ENCODE results near the gene TSPAN4.

The TSPAN4 gene

GRCh38 chr11:842370-843002 lies at the start of gene TSPAN4, which contains the start of gene POLR2L:
TSS of gene TSPAN4 (plus strand) at chr11:842852. CDS start at chr11:850305, 7,453 bp downstream.
TSS of gene POLR2L (minus strand) at chr11:842529. CDS start at chr11:842508, 21 bp downstream.
- DNase-seq, result peak; percentile 74

- DNase-seq, result peak; percentile 30
Measured at GRCh38 chr11:792873-793272, 49.8 kb upstream of the TSPAN4 start.

GRCh38 chr11:793556-793955 lies 49.1 kb upstream of the TSPAN4 start:
- no peak for DNase-seq

GRCh38 chr11:794013-794765 lies 48.5 kb upstream of the TSPAN4 start:
- DNase-seq, result no peak

GRCh38 chr11:794766-795633 lies 47.7 kb upstream of the TSPAN4 start:
- peak; percentile 35 for DNase-seq

GRCh38 chr11:795634-796564 lies 46.8 kb upstream of the TSPAN4 start:
- peak; percentile 65 for DNase-seq

GRCh38 chr11:796565-797295 lies 45.9 kb upstream of the TSPAN4 start:
- no peak for DNase-seq

GRCh38 chr11:797296-798092 lies 45.2 kb upstream of the TSPAN4 start:
- DNase-seq, result peak; percentile 64

GRCh38 chr11:798093-798713 lies 44.4 kb upstream of the TSPAN4 start, which contains the start of gene SLC25A22:
TSS of gene SLC25A22 (minus strand) at chr11:798281. CDS start at chr11:795006, 3,275 bp downstream.
- DNase-seq, result peak; percentile 55

- no peak for DNase-seq
Measured at GRCh38 chr11:799641-800316, 42.9 kb upstream of the TSPAN4 start.

- DNase-seq, result no peak
Measured at GRCh38 chr11:800473-800872, 42.2 kb upstream of the TSPAN4 start.

GRCh38 chr11:801097-801780 lies 41.4 kb upstream of the TSPAN4 start:
- no peak for DNase-seq

GRCh38 chr11:802018-802617 lies 40.5 kb upstream of the TSPAN4 start:
- DNase-seq, result no peak

- no peak for DNase-seq
Measured at GRCh38 chr11:802693-803466, 39.8 kb upstream of the TSPAN4 start.

GRCh38 chr11:803467-803742 lies 39.2 kb upstream of the TSPAN4 start:
- no peak for DNase-seq

GRCh38 chr11:803770-804598 lies 38.7 kb upstream of the TSPAN4 start:
- peak; percentile 81 for DNase-seq

GRCh38 chr11:804599-804964 lies 38.1 kb upstream of the TSPAN4 start:
- DNase-seq, result no peak
